Natural killer cell treated with Interleukin-12 subunit alpha and Interleukin-12 subunit beta and Interleukin-15 and Interleukin-18, amount 100 ng/mL, for 72 hours (primary cell): ENCODE results near the gene CAV3. TPM values are rescaled to one million over a fixed set of nuclear protein-coding genes. Genes with fewer than 3 reads are reported as not detected.

Experiments used
- ATAC-seq, 2 donors: fragments of 150-1000 bp; cut with Tn5 transposase in 1 of 2; sonication (Bioruptor Pico), chemical (Tn5 transposase) in 1 of 2; 2 replicates each; pipeline ENCODE4 v1.10.0; 2021
- DNase-seq: peaks from one replicate; pipeline ENCODE4 v3.0.0; 2022; ENCODE audit warnings: low spot score
- H3K27ac Mint-ChIP-seq, 2 donors: 1 replicate in 1 of 2; 2 replicates in 1 of 2; pipeline ENCODE4 v1.8.0; 2022; ENCODE audit warnings: mixed read lengths in 2 of 2, mild to moderate bottlenecking in 1 of 2, moderate library complexity in 1 of 2
- H3K27me3 Mint-ChIP-seq, 2 donors: 1 replicate in 1 of 2; 2 replicates in 1 of 2; pipeline ENCODE4 v1.8.0; 2022; ENCODE audit warnings: mixed read lengths in 2 of 2
- H3K36me3 Mint-ChIP-seq: one replicate; pipeline ENCODE4 v1.8.0; 2022; ENCODE audit warnings: mixed read lengths
- H3K4me1 Mint-ChIP-seq, 2 donors: 1 replicate in 1 of 2; 2 replicates in 1 of 2; pipeline ENCODE4 v1.8.0; 2022; ENCODE audit warnings: low read depth in 2 of 2, mixed read lengths in 2 of 2, mild to moderate bottlenecking in 1 of 2
- H3K4me3 Mint-ChIP-seq: one replicate; pipeline ENCODE4 v1.8.0; 2022; ENCODE audit warnings: mixed read lengths
- H3K9me3 Mint-ChIP-seq: 2 replicates; pipeline ENCODE4 v1.8.0; 2022; ENCODE audit warnings: mixed read lengths
- total RNA-seq, 2 donors: library from RNA; stranded (reverse); gene quantifications; one replicate each; pipeline ENCODE4 v1.2.3, GENCODE V29; 2022

CAV3 gene
- total RNA-seq, 2 donors from 2014 or later = not detected

DNA sequence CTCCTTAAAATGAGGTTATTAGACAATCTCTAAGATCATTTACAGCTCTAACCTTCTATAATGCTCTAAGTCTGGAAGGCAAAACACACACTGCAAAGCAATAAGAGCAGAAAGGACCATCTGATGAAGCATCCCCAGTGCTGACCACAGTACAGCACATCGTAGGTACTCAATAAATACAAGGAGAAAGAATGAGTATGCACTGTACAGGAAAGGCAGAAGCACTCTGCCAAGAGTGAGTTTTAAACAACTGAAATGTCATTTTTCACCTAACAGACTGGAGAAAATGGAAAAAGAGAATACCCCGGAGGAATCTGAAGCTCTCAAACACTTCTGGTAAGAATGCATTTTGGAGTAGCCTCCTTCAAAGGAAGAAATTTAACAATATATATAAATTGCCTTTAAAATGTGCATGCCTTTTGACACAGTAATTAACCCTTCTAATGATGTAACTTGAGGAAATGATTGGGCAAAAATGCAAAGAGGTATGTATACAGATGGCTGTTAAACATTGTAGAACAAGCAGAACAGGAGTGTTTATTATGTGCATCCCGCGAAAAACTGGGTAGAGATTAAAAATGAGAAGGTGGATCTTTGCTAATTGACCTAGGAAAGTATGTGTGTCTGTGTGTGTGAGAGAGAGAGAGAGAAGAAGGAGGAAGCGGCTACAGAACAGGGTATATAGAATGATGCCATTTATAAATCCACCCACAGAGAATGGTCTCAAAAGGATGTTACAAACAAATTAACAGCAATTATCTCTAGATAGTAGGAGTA, 43.8 kb downstream of the CAV3 start:
- ATAC-seq (no peak), DNase-seq (no peak)
- H3K4me3 Mint-ChIP-seq = no peak overlapping the region
- H3K4me1 Mint-ChIP-seq = no peaks in the 10 kb centered on the region
- H3K9me3 Mint-ChIP-seq = no peaks in the 10 kb centered on the region
- no peak overlapping the region for H3K27ac Mint-ChIP-seq
- no peaks in the 10 kb centered on the region for H3K36me3 Mint-ChIP-seq
- peaks cover 18% of the 10 kb centered on the region in 2 donors for H3K27me3 Mint-ChIP-seq

DNA sequence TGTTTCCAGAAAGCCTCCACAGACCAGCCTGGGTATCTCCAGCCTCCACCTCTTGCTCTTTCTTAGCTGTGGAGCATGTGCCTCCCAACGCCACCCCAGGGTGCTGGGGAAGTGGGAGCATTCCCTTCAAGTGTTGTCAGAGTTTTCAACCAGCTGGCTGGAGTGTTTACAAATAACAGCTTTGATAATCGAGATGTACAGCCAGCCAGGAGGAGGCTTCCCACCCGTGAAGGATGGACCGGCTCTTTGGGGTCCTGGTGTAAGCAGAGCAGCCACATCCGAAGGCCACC, 44.3 kb downstream of the CAV3 start:
- no peaks in the 10 kb centered on the region for H3K36me3 Mint-ChIP-seq
- H3K27me3 Mint-ChIP-seq = peaks cover 18% of the 10 kb centered on the region in 2 donors
- ATAC-seq (no peak), DNase-seq (no peak)
- no peaks in the 10 kb centered on the region for H3K9me3 Mint-ChIP-seq
- no peaks in the 10 kb centered on the region for H3K4me1 Mint-ChIP-seq
- no peak overlapping the region for H3K27ac Mint-ChIP-seq
- no peak overlapping the region for H3K4me3 Mint-ChIP-seq

DNA sequence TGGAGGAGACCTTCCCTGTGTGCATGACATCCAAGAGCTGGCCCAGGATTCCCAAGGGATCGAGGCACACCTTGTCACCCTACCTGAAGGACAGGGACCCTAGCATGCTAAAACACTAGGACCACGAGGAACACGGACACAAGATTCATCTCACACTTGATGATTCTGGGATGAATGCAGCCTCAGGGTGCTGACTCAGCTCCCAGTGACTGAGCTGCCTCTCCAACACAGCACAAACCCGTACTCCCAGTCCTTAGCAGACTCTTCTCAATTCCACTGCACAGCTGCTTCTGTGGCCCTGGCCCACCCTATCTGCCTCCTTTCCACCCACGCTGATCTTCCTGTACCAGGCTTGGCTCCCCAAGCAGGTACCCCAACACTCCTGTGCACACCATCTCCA, 44.9 kb downstream of the CAV3 start:
- H3K4me3 Mint-ChIP-seq = no peak overlapping the region
- no peaks in the 10 kb centered on the region for H3K4me1 Mint-ChIP-seq
- H3K36me3 Mint-ChIP-seq = no peaks in the 10 kb centered on the region
- H3K9me3 Mint-ChIP-seq = no peaks in the 10 kb centered on the region
- no peak for DNase-seq
- H3K27me3 Mint-ChIP-seq = peaks cover 18% of the 10 kb centered on the region in 2 donors
- peak in 1 of 2 donors; percentile 28 for ATAC-seq
- no peak overlapping the region for H3K27ac Mint-ChIP-seq

DNA sequence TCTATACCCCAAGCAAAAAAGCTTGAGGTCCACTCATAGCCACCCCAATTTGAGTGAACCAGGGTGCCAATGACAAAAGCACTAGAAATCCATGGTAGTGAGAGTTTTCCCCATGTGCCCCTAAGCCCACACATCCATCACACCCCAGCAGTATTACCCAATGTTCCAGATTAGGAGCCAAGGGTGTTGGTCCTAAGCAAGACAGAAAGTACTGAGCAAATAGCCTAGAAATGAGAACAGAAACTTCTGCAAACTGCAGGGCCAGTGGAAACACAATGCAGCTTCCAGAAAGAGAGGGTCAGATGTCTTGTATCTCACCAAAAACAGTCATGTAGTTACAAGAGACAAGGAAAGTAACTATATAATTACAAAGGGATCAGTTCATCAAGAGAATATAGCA, 46.7 kb downstream of the CAV3 start:
- Mint-ChIP-seq H3K27me3 (peaks cover 18% of the 10 kb centered on the region in 2 donors), H3K4me3 (no peak overlapping the region), H3K4me1 (no peaks in the 10 kb centered on the region), H3K9me3 (no peaks in the 10 kb centered on the region), H3K36me3 (no peaks in the 10 kb centered on the region), H3K27ac (no peak overlapping the region)
- no peak for DNase-seq
- no peak for ATAC-seq

DNA sequence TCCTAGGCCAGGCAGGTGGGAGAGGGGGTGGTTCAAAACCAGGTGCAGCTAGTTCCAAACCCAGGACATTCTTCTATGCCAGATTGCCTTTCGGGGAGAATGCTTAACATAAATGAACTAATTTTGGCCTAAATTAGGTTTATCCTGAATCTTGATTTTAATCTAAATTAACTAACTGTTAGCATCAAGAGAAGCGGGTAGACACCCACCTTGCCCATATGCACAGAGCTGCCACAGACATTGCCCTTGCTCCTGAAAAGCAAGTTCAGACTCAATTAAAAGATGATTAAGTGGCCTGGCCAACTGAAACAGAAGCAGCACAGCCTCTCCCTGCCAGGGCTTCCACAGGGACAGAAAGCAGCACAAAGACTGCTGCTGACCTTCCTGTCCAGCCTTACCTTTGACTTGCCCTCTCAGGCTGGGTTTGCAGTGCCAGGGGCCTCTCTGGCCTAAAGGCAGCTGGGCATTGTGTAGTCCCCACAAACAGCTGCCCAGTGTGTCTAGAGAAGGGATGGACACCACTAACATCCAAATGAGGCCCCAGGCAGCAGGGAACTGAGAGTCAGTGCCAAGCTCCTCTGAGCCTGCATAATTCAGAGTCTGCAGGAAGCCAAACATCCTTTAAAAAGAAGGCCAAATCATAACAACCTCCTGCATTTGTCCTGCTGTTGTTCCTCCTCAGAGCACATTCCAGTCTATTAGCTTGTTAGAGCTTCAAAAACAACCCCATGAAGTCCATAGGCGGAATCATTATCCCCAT, 51.3 kb downstream of the CAV3 start:
- ATAC-seq (no peak), DNase-seq (no peak)
- no peak overlapping the region for H3K4me3 Mint-ChIP-seq
- H3K27me3 Mint-ChIP-seq = peaks cover 0 to 5% of the 10 kb centered on the region in 2 donors
- no peak overlapping the region for H3K27ac Mint-ChIP-seq
- H3K4me1 Mint-ChIP-seq = no peaks in the 10 kb centered on the region
- peaks cover 6% of the 10 kb centered on the region for H3K9me3 Mint-ChIP-seq
- peaks cover 5% of the 10 kb centered on the region for H3K36me3 Mint-ChIP-seq

DNA sequence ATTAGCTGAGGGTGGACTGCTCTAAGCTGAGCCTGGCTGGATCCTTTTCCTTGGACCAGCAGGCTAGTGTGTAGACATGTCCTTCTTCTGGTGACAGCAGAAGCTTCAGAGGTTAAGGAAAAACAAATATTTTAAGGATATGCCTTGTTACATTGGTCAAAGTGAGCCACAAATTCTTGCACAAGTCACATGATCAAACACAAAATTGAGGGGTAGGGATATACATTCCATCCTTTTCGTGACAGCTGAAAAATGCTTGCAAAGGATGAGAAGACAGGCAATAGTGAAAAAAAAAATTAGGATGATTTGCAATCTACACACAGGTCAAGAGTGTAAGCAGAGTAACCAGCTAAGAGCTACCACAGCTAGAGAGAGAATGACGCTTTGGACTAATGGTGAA, 56.9 kb downstream of the CAV3 start:
- Mint-ChIP-seq H3K36me3 (peaks cover 5% of the 10 kb centered on the region), H3K27ac (no peak overlapping the region), H3K27me3 (peaks cover 5 to 6% of the 10 kb centered on the region in 2 donors), H3K9me3 (peaks cover 6% of the 10 kb centered on the region), H3K4me1 (no peaks in the 10 kb centered on the region), H3K4me3 (no peak overlapping the region)
- DNase-seq (no peak), ATAC-seq (no peak)

DNA sequence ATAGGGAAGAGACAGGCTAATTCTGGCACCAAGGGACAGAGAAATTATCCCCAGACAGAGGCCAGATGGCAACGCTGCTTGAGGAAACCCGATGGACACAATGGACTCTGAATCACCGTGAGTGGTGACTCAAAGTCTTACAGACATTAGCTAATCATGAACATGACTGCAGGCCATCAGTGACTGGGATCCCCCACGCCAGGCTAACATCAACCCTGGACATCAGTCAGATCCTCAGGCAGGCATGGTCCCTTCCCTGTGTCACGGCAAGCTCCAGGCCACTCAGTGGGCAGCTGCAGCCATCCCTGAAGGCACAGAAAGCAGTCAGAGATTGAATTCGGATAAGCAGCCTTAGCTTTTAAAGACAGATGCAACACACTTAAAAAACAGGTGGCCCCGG, 59.6 kb downstream of the CAV3 start:
- Mint-ChIP-seq H3K27me3 (peaks cover 5 to 6% of the 10 kb centered on the region in 2 donors), H3K4me3 (no peak overlapping the region), H3K27ac (no peak overlapping the region), H3K4me1 (no peaks in the 10 kb centered on the region), H3K36me3 (peaks cover 5% of the 10 kb centered on the region), H3K9me3 (peaks cover 6% of the 10 kb centered on the region)
- ATAC-seq (no peak), DNase-seq (no peak)

DNA sequence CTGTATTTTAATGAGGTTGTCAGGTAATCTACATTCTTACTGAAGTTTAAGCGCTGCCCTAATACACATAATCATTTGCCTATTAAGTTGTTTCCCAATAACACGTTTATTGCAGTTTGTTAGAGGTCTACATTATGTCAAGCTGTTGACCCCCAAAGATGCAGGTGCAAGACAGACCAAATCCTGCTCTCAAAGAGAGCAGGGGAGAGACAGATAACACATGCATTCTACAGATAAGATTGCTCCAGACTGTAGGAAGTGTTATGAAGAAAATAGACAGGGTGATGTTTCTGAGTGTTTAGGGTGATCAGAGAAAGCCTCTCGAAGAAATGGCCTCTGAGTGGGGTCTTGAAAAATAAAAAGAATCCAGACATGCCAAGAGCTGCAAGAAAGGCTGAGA, 60.6 kb downstream of the CAV3 start:
- peaks cover 4% of the 10 kb centered on the region for H3K36me3 Mint-ChIP-seq
- H3K4me1 Mint-ChIP-seq = no peaks in the 10 kb centered on the region
- H3K27ac Mint-ChIP-seq = no peak overlapping the region
- H3K27me3 Mint-ChIP-seq = peaks cover 2 to 6% of the 10 kb centered on the region in 2 donors
- H3K4me3 Mint-ChIP-seq = no peak overlapping the region
- peaks cover 3% of the 10 kb centered on the region for H3K9me3 Mint-ChIP-seq
- ATAC-seq (no peak), DNase-seq (no peak)

Other genes starting within 250 kb of the CAV3 start
- 1 to 10 TPM in 1 of 2 donors, not detected in 1; 1.0 TPM for gene LMCD1, start 232.0 kb upstream of the CAV3 start, total RNA-seq
- not detected for gene SSUH2, start 89.0 kb upstream of the CAV3 start, total RNA-seq
- gene OXTR, start 35.8 kb downstream of the CAV3 start, total RNA-seq = 1 to 10 TPM; 1.8 to 2.7 TPM
- 10 to 100 TPM; 33.4 to 66.0 TPM for gene RAD18, start 229.7 kb downstream of the CAV3 start, total RNA-seq